ENCODE measurements around the gene KAT6B.
"Not testable (repeated sequence)": the region's sequence is repeated elsewhere in the genome, so short reads cannot be mapped to it uniquely, and the experiment has no call there.

Gene KAT6B

DNA sequence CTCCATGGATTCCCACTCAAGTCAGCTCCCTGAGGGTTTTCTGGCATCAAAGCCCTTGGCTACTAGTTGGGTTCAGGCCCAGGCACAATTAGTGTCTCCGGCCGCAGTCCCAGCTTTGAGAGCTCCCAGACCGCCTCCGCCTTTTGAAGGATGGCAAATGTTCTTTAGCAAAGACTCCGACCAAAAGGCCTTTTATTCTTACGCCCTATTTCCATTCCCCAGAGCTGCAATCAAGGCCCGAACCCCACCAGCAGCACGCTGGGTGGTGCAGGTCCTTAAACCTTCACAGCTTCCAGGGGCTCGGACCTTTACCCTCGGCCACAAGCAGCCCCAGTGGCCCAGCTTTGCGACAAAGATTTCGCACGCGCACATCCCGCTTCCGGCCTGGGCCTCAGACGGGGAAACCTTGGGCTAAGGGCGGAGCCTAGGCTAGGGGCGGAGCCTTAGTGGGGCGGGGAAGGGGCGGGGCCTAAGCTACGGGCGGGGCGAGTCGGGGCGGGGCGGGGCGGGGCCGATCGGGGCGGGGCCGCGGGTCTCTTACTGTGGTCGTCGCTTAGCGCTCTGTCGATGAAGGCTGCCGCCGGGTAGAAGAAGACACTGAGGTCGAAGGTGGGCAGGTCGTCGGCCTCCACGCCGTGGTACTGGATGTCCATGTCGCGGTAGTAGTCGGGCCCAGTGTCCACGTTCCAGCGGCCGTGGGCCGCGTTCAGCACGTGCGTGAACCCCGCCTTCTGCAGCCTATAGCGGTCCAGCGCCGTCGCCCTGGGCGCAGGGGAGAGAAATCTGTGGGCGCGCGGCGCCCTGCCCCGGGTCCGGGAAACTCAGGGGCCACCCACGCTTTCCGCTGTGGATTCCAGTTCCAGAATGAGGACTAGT lies 217.1 kb downstream of the KAT6B start:
- DNase-seq: no peak

DNA sequence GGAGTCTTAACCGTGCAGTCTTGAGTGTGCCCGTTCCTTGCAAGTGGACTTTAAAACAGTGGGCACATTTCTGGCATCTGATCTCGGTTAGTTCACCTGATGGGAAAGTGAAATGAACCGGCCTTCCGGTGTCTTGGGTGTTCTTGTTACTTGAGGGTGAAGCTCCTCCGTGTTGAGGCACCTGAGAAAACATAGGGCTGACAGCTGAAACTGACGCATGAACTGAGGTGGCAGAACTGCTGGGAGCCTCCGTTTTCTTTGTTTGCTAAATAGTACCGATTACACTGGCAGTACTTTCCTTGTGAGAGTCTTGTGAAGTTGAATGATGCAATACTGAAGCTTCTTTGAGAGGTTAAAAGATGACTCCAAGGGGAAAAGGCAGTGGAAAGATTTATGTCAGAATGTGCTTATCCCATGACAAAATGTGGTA lies 222.3 kb downstream of the KAT6B start:
- no peak for DNase-seq

DNA sequence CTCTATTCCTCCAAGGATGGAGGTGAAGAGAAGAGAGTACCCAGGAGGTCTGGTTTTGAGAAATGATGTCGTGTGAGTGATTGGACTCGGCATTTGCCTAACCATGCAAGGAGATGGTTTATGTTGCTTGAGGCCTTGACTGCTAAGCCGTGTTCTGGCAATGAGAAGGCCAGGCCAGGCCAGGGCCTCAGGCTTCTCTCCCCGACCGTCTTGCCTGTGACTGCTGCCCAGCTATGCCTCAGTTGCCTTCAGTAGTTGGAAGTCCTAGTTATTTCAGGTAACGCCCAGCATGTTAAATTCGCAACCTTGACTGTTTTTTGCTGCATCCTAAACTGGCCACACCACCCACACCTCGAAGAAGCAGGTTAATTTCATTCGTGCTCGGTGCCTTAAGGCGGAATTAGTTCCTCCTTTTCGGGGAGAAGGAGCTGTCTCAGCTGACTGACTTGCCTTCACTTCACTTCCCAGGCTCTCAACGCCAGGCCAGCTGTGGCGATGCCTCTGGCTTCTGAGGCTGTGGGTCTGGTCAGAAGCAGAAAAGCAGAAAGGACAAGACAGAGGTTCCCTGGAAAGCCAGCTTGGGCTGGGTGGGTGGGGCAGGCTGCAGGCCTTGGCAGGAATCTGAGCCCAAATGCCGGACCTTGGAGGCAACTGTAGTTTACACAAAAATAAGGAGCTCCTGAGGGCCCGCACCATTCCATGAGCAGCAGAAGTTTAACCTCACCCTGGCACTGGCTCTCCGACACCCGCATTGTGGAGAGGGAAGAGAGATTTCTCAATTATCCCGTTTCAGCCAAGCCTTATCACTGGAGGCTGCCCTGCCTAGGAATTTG lies 223.1 kb downstream of the KAT6B start:
- DNase-seq: no peak

DNA sequence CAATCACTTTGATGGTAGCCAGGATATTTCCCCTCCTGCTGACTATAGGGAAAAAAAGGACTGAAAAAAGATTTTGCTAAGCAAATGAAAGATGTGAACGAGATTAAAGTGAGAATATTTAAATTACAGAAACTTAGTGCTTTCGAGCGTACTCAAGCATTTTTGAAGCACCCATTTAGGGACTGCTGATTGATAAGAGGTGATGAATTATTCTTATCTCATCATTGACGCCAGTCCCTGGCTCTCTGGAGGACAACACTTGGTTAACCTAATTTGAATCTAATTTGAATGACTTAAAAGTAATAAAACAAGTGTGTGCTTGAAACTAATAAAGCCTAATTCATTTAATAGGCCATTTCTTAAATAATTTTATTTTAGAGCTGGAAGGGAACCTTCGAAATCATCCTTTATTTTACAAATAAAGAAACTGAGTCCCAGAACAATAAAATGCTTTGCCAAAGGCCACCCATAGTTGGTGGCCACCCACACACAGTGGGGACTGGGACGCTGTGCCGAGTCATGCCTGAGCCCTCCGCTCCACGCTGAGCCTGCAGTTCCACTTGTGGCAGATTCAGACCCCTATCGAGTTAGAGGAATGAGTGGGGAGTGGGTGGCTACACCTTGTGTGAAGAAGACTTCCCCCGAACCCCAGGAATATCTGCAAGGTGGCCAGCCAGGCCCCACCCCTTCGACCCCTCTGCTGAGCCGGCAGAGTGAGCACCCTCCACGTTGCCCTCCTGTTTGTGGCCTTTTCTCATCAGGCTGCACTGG lies 223.9 kb downstream of the KAT6B start:
- no peak for DNase-seq

DNA sequence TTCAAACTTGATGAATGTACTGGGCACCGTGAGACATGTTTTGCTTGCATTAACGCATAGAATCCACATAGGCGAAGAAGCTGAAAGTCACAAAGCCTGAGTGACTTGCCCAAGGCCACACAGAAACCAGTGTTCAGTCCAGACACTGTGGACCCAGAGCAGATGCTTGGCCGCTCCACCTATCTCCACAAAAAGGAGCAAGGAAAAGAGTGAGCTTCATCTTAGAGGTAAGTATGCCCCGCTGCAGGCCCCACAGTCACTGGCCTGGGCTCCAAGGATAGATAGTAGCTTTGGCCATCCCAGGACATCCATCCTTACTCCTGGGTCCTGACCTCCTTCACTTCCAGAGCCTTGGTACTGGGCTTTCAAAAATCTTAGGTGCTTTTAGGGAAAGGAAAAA lies 224.9 kb downstream of the KAT6B start:
- no peak for DNase-seq

DNA sequence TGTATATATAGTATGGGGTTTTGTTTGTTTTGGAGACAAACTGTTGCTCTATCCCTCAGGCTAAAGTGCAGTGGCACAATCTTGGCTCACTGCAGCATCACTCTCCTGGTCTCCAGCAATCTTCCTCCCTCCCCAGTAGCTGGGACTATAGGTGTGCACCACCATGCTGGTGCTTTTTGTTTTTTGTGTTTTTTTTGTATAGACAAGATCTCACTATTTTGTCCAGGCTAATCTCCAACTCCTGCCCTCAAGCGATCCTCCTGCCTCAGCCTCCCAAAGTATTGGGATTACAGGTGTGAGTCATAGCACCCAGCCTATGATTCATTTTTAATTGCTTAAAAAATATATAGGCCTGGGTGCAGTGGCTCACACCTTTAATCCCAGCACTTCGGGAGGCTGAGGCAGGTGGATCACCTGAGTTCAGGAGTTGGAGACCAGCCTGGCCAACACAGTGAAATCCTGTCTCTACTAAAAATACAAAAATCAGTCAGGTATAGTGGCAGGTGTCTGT lies 229.6 kb downstream of the KAT6B start:
- DNase-seq: not testable (repeated sequence)

DNA sequence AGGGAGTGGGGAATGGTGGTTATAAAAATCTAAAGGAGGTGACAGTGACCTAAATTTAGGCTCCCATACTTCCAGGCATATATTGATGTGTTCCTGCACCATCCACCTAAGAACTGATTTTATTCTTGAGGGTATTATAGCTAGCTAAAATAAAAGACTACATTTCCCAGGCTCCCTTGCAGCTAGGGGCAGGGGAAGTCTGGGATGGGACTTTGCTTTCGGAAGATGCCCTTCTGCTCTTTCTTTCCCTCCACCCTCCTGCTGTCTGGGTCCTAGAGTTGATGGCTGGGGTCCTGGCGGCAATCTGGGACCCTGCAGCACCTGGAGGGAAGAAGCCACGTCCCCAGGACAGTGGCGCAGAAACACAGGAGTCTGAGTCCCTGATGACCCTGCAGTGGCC lies 231.3 kb downstream of the KAT6B start:
- DNase-seq: no peak

DNA sequence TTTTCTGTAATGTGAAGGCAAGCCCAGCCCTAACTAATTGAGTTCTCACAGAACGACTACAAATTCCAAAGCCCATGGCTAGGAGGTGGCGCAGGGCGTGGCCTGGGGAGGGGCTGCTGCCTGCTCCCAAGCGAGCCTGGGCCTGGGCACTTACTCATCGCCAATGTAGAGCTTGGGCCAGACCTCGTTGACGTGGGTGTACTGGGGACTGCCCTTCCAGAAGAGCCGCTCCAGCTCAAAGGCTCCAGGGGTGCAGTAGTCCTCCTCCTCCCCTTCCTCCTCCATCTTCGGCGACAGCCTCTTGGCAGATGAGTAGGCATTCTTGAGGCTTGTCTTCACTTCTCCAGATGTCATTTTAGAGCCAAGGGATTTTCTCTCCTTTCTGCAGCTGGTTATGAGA lies 231.8 kb downstream of the KAT6B start:
- DNase-seq: no peak

DNA sequence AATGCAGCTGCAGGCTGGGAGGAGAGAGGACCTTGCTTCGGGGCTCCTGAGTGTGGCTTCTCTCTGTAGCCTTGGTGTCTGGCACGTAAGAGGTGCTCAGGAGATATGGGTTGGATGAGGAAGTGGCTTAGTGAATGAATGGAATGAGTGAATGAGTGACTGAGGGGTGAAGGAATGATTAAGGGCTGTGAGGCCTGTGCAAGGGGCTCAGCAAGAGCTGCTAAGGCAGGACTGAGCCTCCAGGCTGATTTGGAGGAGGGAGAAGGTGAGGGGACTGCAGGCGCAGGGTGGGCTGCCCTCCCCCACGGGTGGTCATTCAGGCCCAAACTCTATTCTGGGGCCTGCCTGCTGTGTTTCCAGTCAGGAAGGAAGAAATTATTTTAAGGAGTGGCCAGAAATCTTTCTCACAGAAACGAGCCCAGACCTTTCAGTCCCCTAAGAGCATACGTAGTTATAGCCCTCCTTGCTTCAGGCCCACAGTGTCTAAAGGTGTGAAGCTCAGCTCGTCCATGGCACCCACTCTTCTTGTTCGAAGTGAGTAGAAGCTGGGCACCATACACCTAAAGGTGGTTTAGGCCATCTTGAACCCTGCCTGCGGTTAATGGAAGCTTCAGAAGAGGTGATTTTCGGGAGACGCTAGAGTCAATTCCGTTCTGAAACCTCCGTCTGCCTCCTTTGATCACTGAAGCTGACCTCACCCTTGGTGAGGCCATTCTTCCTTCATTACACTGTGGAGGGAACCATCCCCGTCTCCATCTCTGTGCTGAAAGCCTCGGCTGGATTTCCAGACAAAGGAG lies 235.5 kb downstream of the KAT6B start:
- DNase-seq: no peak

DNA sequence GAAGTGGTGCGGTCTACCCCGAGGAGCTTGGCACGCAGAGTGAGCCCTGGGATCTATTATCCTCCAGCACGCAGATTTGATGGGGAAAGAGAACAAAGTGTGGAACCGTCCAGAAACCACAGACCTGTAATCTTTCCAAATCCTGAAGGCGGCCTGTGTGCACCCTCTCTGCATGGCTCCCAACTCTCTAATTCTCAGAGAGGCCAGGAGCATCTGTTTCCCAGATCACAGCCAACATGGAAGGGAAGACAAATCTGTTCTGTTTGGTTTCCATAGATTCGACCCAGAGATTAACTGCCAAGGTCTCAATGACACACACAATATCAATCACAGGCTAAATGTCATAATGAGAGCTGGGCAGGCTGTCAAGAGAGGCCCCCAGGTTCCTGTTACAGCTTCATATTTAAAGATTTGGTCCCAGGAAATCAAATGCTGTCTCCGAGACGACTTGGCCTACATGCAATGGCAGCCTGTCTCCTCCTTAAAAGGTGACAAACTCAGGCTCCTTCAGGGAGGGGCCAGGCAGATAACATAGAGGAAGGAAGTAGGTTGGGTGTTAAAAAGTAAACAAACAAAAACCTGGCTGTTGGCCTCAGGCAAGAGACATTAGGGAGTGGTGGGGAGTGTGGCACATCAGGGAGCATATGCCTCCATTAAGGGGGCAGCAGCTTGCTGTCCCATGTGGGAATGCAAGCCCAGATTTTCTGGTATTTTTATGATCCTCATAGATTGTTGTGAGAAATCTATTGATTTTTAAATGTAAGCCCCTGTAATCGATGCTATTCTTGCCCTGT lies 236.3 kb downstream of the KAT6B start:
- no peak for DNase-seq

DNA sequence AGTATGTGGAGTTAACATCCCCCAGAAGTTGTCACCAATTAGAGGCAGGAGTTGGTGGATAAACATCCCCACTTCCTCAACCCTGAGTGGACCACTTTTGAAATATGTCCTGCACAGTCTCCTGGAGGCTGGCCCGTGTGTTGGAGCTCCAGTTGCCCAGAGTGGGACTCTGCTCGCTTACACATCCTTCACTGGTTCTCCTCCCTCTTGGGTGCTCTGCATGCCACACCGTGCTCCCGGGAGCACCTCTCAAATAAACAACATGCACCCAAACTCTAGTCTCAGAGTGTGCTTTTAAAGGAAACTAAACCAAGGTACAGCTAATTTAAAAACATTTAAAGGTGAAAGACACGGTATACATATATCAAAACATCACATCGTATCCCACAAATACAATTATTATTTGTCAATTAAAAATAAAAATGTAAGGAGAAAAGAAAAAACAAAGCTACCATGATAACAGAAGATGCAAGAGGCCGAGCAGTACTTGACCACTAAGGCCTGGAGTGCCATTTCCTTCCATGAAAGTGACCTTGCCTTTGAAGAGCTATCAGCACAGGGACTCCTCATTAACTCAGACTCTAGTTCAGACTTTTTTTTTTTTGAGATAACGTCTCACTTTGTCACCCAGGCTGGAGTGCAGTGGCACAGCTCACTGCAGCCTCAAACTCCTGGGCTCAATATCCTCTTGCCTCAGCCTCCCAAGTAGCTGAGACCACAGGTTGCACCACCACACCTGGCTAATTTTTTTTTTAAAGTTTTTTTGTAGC lies 237.2 kb downstream of the KAT6B start:
- no peak for DNase-seq

DNA sequence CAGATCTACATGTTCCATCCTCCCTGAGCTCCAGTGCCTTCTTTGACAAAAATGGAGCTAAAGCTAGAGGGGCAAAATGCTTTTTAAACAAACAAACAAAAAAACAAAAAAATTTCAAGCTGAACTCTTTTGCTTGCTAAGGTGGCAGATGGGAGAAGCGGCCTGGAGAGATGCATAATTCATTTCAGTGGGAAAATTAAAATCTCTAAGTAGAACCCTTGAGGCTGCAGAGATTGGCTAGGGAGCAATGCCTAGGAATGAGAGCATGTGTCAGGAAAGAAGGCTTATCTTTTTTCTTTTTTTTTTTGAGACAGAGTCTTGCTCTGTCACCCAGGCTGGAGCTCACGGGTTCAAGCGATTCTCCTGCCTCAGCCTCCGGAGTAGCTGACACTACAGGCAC lies 238.7 kb downstream of the KAT6B start:
- no peak for DNase-seq

DNA sequence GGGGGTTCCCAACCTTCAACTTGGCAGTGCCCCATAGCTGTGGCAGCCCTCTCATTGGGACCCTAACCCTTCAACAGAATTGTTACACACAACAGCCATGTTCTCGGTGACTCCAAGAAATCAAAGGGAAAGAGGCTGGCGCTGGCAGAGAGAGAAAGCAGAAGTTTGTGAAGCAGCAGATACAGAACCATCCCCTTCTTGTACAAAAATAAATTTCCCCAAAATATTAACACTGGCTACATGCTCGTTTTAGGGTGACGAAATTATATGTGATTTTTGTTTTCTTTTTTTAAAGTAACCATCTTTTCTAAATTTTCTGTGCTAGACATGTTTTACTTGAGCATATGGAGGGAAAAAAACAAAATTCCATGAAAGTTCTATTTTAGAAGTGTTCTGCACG lies 239.9 kb downstream of the KAT6B start:
- no peak for DNase-seq

DNA sequence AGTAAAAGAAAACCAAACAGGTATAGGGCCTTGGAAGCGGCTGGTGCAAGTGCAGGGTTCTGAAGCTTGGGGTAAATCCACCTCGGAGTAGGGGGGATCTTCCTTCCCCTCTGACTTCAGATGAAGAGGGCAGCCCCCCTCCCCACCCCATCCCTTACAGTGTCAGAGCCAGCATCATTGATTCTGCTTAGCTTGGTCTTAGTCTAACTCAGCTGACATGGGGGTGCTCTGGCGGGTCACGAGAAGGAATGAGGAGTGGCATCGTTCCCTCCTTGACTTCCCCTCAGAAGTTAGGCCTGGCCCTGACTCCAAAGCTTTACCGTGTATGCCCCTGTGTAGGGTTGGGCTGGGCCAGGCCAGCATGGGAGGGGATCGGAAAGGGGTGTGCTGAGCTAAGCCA lies 240.9 kb downstream of the KAT6B start:
- no peak for DNase-seq

DNA sequence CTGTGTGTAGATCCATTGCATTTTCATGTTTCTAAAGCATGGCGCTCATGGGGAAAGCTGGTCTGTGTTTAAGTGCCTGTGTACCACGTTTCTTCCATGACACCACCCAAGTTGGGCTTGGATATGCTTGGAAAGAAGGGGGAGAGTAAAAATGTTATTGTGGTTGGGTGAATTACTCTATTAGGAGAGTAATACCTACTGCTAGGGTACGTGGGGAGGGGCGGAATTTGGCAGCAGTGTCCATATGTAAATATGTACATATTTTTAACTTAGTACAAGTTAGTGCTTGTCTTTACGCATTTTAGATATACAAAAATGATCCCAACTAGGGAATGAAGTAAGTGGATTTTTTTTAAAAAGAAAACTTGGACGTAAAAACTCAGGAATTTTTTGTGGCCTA lies 242.1 kb downstream of the KAT6B start:
- DNase-seq: no peak

DNA sequence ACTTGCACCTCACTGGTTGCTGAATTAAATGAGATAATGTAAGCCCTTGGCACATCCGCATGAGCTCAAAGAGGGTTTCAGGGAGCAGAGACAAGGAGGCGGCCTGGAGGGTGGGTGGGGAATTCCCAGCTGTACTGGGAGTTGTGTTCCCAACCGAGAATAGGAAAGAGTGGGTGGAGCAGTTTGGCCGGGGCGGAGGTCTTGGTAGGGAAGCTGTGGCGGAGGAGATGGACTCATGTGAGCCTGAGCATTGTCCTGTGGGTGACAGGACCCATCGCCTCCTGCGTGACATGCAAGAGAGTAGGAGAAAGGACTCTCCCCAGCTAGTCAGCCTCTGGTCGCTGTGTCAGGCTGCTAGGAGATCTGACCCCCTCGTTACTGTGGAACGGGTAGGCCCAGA lies 244.1 kb downstream of the KAT6B start:
- no peak for DNase-seq

DNA sequence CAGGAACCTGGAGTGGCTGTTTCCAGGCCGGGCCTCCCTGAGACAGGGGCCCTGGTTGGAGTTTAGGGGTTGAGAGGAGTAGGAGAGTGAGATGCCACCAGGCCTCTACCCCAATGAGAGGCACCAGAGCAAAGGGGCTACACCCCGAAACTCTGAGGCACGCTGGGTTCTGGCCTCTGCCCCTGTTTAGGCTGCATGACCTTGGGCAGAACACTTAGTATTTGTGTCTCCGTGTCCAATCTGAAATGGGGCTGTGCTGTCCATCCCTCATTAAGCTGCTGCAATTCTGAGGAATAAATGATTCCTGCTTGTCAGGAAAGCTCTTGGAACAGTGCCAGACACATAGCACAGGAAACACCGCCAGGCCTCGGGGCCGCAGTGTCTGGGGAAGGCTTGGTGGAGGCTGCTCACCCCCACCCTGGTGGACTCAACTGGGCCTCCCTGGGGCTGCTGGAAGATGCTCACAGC lies 244.6 kb downstream of the KAT6B start:
- DNase-seq: no peak

DNA sequence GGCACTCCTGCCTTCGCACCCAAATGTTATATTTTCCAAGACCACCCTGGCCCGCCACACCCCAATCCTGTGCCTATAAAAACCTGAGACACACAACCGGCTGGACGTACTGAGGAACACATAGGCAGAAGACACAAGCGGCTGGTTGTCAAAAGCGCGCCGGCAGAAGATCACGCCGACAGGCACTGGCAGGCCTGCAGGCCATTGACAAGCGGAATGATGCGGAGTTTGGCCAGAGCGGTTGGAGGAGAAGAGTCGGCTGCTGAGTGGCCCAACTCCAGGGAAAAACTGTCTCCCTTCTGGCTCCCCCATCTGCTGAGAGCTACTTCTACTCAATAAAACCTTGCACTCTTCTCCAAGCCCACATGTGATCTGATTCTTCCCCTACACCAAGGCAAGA lies 245.4 kb downstream of the KAT6B start:
- no peak for DNase-seq

DNA sequence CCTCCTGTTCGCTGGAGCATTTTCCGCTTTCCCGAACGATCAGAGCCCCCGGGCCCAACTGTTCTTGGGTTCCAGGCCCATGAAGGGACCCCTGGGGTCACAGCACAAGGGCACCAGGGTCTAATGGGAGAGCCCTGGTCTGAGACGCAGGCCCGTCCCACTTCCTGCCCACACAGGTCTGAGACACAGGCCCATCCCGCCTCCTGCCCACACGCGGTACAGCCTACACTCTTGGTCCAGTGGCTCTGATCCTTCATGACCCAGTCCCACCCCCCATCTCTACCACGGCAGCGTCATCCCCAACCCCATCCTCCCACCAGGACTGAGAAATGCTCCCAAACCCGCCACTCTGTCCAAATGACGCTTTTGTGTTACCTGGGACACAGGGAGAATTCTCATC lies 246.3 kb downstream of the KAT6B start:
- DNase-seq: no peak

DNA sequence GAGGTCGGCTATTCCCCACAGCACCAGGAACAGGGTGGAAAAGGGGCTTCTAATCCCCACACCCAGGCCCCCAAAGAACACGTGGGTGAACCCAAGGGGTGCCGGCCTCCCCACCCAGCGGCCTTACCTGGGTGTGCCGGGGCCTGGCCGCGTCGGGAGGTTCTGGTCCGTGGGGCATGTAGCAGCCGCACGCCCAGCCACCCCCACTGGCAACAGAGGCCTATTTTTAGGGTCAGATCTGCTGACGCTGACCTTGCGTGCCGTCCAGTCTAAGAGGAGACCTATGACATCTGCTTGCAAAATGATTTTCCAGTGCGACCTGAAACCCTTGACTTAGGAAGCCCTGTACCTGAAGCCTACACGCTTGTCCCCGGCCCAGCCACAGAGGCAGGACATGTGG lies 247.0 kb downstream of the KAT6B start:
- no peak for DNase-seq

Measured in EL (cell line).